ENCODE data around the gene TNK2.

- no peak for TF ChIP-seq CTCF (IDR thresholded peaks at IDR 0.05)
- no peak for TF ChIP-seq CEBPB (IDR thresholded peaks at IDR 0.05)
- TF ChIP-seq MAZ (IDR thresholded peaks at IDR 0.05; ENCODE audit: borderline replicate concordance, low read depth, low read length): no peak
- no peak for TF ChIP-seq JUNB (IDR thresholded peaks at IDR 0.05)
- TF ChIP-seq HOXA7 (CRISPR knock-in tag; IDR thresholded peaks at IDR 0.05): no peak
- no peak for TF ChIP-seq USF2 (IDR thresholded peaks at IDR 0.05)
Measured at GRCh38 chr3:195911041-195911945, 2.9 kb upstream of the TNK2 start.
